PC-3 (cell line): ENCODE data around the gene HTR1D.

Experiments used
- EZH2 ChIP-seq: fragments of 300-600 bp; sonication (generic); IDR thresholded peaks from one replicate; pipeline ENCODE4 v1.6.1; 2017; ENCODE audit warnings: antibody characterized with exemption, mild to moderate bottlenecking, low read length; ENCODE audit not compliant: unreplicated experiment
- EZH2phosphoT487 ChIP-seq: fragments of 300-600 bp; sonication (generic); IDR thresholded peaks from 2 replicates; pipeline ENCODE4 v1.6.1; 2018; ENCODE audit warnings: mild to moderate bottlenecking, antibody characterized with exemption, low read length, borderline replicate concordance
- TF ChIP-seq, protein P1 (sequence below): fragments of 300-600 bp; sonication (generic); conservative IDR thresholded peaks from 2 replicates; pipeline ENCODE4 v1.5.1; 2017; ENCODE audit warnings: antibody characterized with exemption, low read depth, mild to moderate bottlenecking, low read length

DNA sequence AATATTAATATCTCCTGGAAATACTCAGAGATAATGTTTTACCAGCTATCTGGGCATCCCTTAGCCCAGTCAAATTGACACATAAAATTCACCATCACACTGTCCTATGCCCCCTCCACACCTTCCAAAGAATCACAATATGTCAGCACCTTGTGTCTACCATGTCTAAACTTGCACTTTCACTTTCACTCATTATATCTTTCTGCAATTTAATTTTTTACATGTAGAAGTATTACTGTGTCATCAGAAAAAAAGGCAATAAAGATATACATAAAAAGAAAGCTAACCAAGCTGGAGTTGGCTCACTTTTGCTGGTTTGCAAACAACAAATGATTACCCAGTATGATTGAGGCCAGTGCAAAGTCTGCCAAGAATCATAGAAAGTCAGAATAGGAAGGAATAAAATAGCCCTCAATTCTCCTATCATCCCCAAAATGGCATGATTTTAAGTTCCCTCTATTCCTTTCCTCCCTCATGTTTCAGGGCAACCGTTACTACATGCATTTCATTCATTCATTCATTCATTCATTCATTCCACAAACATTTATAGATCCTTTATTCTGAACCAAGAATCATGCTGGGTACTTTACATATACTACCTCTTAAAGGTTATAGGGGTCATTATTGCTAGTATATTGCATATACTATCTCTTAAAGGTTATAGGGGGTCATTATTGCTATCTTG is 42.7 kb downstream of the HTR1D start:
- TF ChIP-seq, protein P1, sequence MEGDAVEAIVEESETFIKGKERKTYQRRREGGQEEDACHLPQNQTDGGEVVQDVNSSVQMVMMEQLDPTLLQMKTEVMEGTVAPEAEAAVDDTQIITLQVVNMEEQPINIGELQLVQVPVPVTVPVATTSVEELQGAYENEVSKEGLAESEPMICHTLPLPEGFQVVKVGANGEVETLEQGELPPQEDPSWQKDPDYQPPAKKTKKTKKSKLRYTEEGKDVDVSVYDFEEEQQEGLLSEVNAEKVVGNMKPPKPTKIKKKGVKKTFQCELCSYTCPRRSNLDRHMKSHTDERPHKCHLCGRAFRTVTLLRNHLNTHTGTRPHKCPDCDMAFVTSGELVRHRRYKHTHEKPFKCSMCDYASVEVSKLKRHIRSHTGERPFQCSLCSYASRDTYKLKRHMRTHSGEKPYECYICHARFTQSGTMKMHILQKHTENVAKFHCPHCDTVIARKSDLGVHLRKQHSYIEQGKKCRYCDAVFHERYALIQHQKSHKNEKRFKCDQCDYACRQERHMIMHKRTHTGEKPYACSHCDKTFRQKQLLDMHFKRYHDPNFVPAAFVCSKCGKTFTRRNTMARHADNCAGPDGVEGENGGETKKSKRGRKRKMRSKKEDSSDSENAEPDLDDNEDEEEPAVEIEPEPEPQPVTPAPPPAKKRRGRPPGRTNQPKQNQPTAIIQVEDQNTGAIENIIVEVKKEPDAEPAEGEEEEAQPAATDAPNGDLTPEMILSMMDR, result no peak
- TF ChIP-seq EZH2 (no peak), EZH2phosphoT487 (no peak)
